HCT116 (cell line): ENCODE data around the gene ARRDC4. TPM values are rescaled to one million over a fixed set of nuclear protein-coding genes. Genes with fewer than 3 reads are reported as not detected.

ENCODE experiments used
- ATAC-seq: fragments of 200-7000 bp; cut with Tn5 transposase; 2 replicates; pipeline ENCODE4 v1.9.1; 2020; ENCODE audit warnings: mild to moderate bottlenecking, moderate library complexity
- BruUV-seq: library from RNA; stranded (reverse); fragments of 400-500 nt; replicated peaks from 2 replicates; lab custom pipeline; 2021; lab: Mats Ljungman, UMichigan
- CTCF ChIA-PET: fragments of 300-600 bp; sonication (Branson Sonifier 250); formaldehyde crosslinking; loops from one replicate; lab custom pipeline; 2021; ENCODE audit warnings: antibody characterized with exemption; lab: Charles Lee
- POLR2A ChIA-PET: fragments of 300-600, 350-600 bp; sonication (Branson Sonifier 250); formaldehyde crosslinking; loops from one replicate; lab custom pipeline; 2021; ENCODE audit warnings: antibody characterized with exemption; lab: Charles Lee
- RAD21 ChIA-PET, 2 experiments: fragments of 300-600 bp; sonication (Branson Sonifier 250); formaldehyde crosslinking; loops; one replicate each; lab custom pipeline; 2023; ENCODE audit warnings: low total read pairs in 2 of 2; ENCODE audit not compliant: uncharacterized antibody in 2 of 2, unreplicated experiment in 2 of 2, low non-redundant PET in 1 of 2; lab: Charles Lee
- DNase-seq: peaks from one replicate; pipeline ENCODE4 v3.0.0-alpha.2; 2010; ENCODE audit warnings: low read depth, low spot score
- H2AFZ ChIP-seq: fragments of 200-600 bp; shearing (Covaris generic), sonication (generic); 2 replicates; pipeline ENCODE4 v1.6.1; 2017; ENCODE audit warnings: low read depth, mixed run types, mixed read lengths, antibody characterized with exemption, low read length; ENCODE audit not compliant: poor library complexity, severe bottlenecking
- H3K27ac ChIP-seq: 2 replicates; pipeline ENCODE4 v1.5.1; 2012; ENCODE audit warnings: low read depth, low read length
- H3K27me3 ChIP-seq: fragments of 200-600 bp; sonication (generic); 2 replicates; pipeline ENCODE4 v1.6.1; 2016; ENCODE audit warnings: mixed run types, low read length, mixed read lengths; ENCODE audit not compliant: insufficient read depth
- H3K36me3 ChIP-seq, 2 experiments: fragments of 200-500 bp in 1 of 2; fragments of 200-600 bp in 1 of 2; sonication (Bioruptor generic) in 1 of 2; sonication (generic) in 1 of 2; 2 replicates each; pipeline versions ENCODE4 v1.5.1 to v1.6.1; 2014 to 2016; ENCODE audit warnings: low read length in 2 of 2, inconsistent platforms in 1 of 2, mixed read lengths in 1 of 2, mixed run types in 1 of 2; ENCODE audit not compliant: insufficient read depth in 2 of 2, control insufficient read depth in 1 of 2
- H3K4me1 ChIP-seq, 2 experiments: fragments of 200-600 bp in 1 of 2; sonication (generic) in 1 of 2; 2 replicates each; pipeline versions ENCODE4 v1.5.1 to v1.6.1; 2012 to 2017; ENCODE audit warnings: low read length in 2 of 2, inconsistent platforms in 1 of 2, mild to moderate bottlenecking in 1 of 2, mixed read lengths in 1 of 2, mixed run types in 1 of 2, moderate library complexity in 1 of 2; ENCODE audit not compliant: insufficient read depth in 2 of 2, control insufficient read depth in 1 of 2
- H3K4me2 ChIP-seq: fragments of 200-600 bp; sonication (generic); 2 replicates; pipeline ENCODE4 v1.6.1; 2017; ENCODE audit warnings: mixed run types, low read length, mixed read lengths
- H3K4me3 ChIP-seq, 2 experiments: fragments of 200-600 bp in 1 of 2; sonication (generic) in 1 of 2; replicated peaks in 1 of 2; 2 replicates each; pipeline ENCODE4 v1.5.1; 2011 to 2016; ENCODE audit warnings: low read length in 2 of 2, control low read depth in 1 of 2, low read depth in 1 of 2, mild to moderate bottlenecking in 1 of 2, mixed read lengths in 1 of 2, mixed run types in 1 of 2
- H3K79me2 ChIP-seq: fragments of 200-600 bp; sonication (generic); 2 replicates; pipeline ENCODE4 v1.6.1; 2017; ENCODE audit warnings: mild to moderate bottlenecking, mixed run types, low read length, moderate library complexity, mixed read lengths; ENCODE audit not compliant: insufficient read depth
- H3K9ac ChIP-seq: fragments of 200-600 bp; sonication (generic); 2 replicates; pipeline ENCODE4 v1.6.1; 2016; ENCODE audit warnings: low read length, mixed read lengths
- H3K9me2 ChIP-seq: fragments of 200-600 bp; sonication (generic), shearing (Covaris generic); 2 replicates; pipeline ENCODE4 v1.6.1; 2017; ENCODE audit warnings: mixed run types, mild to moderate bottlenecking, moderate library complexity; ENCODE audit not compliant: insufficient read depth
- H3K9me3 ChIP-seq, 2 experiments: fragments of 200-500 bp in 1 of 2; fragments of 200-600 bp in 1 of 2; sonication (Bioruptor generic) in 1 of 2; sonication (generic) in 1 of 2; 2 replicates each; pipeline ENCODE4 v1.6.1; 2014 to 2017; ENCODE audit warnings: low read length in 2 of 2, mixed read lengths in 2 of 2, inconsistent platforms in 1 of 2, low read depth in 1 of 2, mild to moderate bottlenecking in 1 of 2, mixed run types in 1 of 2, moderate library complexity in 1 of 2; ENCODE audit not compliant: control insufficient read depth in 1 of 2, insufficient read depth in 1 of 2
- H4K20me1 ChIP-seq: fragments of 200-600 bp; sonication (generic), shearing (Covaris generic); 2 replicates; pipeline ENCODE4 v1.6.1; 2017; ENCODE audit warnings: mixed run types, mild to moderate bottlenecking, moderate library complexity; ENCODE audit not compliant: insufficient read depth
- CBX3 ChIP-seq: IDR thresholded peaks from 2 replicates; pipeline ENCODE4 v1.6.1; 2012; ENCODE audit warnings: low read depth
- EGR1 ChIP-seq: IDR thresholded peaks from 2 replicates; pipeline ENCODE4 v1.6.1; 2012; ENCODE audit warnings: low read depth
- ELF1 ChIP-seq: IDR thresholded peaks from 2 replicates; pipeline ENCODE4 v1.6.1; 2012; ENCODE audit warnings: low read depth, borderline replicate concordance
- EZH2 ChIP-seq: fragments of 200-600 bp; sonication (generic); IDR thresholded peaks from 2 replicates; pipeline ENCODE4 v1.6.1; 2017; ENCODE audit warnings: antibody characterized with exemption, mixed run types
- EZH2phosphoT487 ChIP-seq: fragments of 200-600 bp; IDR thresholded peaks from 2 replicates; pipeline ENCODE4 v1.6.1; 2018; ENCODE audit warnings: antibody characterized with exemption, borderline replicate concordance
- FOSL1 ChIP-seq: IDR thresholded peaks from 2 replicates; pipeline ENCODE4 v1.6.1; 2012; ENCODE audit warnings: low read depth
- JUND ChIP-seq: IDR thresholded peaks from 2 replicates; pipeline ENCODE4 v1.6.1; 2012
- MAX ChIP-seq: IDR thresholded peaks from 2 replicates; pipeline ENCODE4 v1.6.1; 2012
- POLR2A ChIP-seq: IDR thresholded peaks from 2 replicates; pipeline ENCODE4 v1.7.0; 2011; ENCODE audit warnings: borderline replicate concordance; ENCODE audit not compliant: insufficient read depth, insufficient read length; ENCODE audit errors: extremely low read depth
- POLR2AphosphoS5 ChIP-seq: IDR thresholded peaks from 2 replicates; pipeline ENCODE4 v1.6.1; 2011; ENCODE audit warnings: mild to moderate bottlenecking, low read depth, low read length, moderate library complexity
- RAD21 ChIP-seq: IDR thresholded peaks from 2 replicates; pipeline ENCODE4 v1.6.1; 2012; ENCODE audit warnings: low read depth, mild to moderate bottlenecking
- SIN3A ChIP-seq: IDR thresholded peaks from 2 replicates; pipeline ENCODE4 v1.6.1; 2012; ENCODE audit warnings: low read depth
- SP1 ChIP-seq: IDR thresholded peaks from 2 replicates; pipeline ENCODE4 v1.6.1; 2012; ENCODE audit warnings: low read depth
- SRF ChIP-seq: IDR thresholded peaks from 2 replicates; pipeline ENCODE4 v1.6.1; 2012; ENCODE audit warnings: low read depth
- YY1 ChIP-seq: IDR thresholded peaks from 2 replicates; pipeline ENCODE4 v1.6.1; 2011; ENCODE audit warnings: low read length, low read depth, moderate library complexity, mild to moderate bottlenecking; ENCODE audit not compliant: insufficient replicate concordance; ENCODE audit errors: extremely low read depth
- ZBTB33 ChIP-seq: IDR thresholded peaks from 2 replicates; pipeline ENCODE4 v1.6.1; 2011; ENCODE audit warnings: mild to moderate bottlenecking, low read length, moderate library complexity; ENCODE audit not compliant: insufficient replicate concordance; ENCODE audit errors: extremely low read depth
- ZFX ChIP-seq: fragments of 450-650 bp; IDR thresholded peaks from 2 replicates; pipeline ENCODE4 v1.6.1; 2017
- ZNF274 ChIP-seq: fragments of 200-500 bp; sonication (Bioruptor generic); IDR thresholded peaks from 2 replicates; pipeline ENCODE4 v1.6.1; 2014; ENCODE audit warnings: mild to moderate bottlenecking, low read depth, low read length, inconsistent platforms
- intact Hi-C: fragments of 100-400 bp; cut with micrococcal nuclease; formaldehyde crosslinking; loops from 2 replicates; pipeline ENCODE4 v1.10.0; 2022
- total RNA-seq: library from RNA; stranded (reverse); gene quantifications from one replicate; pipeline ENCODE4 v1.2.1, GENCODE V29; 2021; ENCODE audit not compliant: unreplicated experiment
- TF ChIP-seq, protein P1 (sequence below): IDR thresholded peaks from 2 replicates; pipeline ENCODE4 v1.6.1; 2012

ARRDC4 gene
- total RNA-seq, 1 experiment from 2014 or later = 19.6 TPM

DNA sequence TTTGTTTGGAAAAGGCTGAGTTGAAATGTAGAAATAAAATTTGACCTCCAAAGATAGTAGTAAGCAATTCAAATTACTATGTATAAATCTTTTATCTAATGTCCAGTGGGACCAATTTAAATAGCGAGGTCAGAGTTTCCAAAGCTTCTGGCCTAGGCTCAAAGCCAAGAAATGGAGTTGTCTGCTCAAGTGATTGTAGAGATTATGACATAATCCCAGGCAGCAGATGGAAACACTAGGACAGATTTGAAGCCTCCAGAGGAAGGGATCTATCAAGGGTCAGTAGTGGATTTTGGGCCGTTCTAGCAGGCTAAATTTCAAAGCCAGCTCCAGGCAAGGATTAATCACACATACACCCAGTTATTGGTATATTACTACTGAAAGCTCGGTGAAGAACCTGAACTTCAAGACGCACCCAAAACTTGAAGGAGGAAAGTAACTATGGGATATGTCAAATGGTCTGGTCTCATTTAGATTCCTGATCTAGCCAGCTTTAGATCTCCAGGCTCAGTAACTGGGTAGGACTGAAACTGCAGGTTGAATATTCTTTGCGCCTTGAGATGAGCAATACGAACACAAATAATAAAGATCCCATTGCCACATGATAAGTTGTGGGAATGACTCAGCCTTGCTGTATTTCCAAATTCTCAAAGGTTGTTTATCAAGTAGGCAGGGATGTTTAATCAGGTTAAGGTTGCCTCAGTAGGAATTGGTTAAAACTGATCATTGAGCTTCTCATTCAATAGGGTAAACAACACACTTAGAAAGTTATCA lies 30.9 kb upstream of the ARRDC4 start:
- Histone ChIP-seq H4K20me1 (no peaks in the 10 kb centered on the region; the same call in 1 of the 2 replicates), H3K4me3 (no peak overlapping the region), H3K27me3 (no peaks in the 10 kb centered on the region), H3K9ac (no peak overlapping the region), H3K4me2 (no peak overlapping the region), H3K79me2 (no peaks in the 10 kb centered on the region), H3K27ac (no peak overlapping the region), H3K9me2 (no peaks in the 10 kb centered on the region; the same call in 1 of the 2 replicates), H3K36me3 (no peaks in the 10 kb centered on the region), H3K9me3 (no peaks in the 10 kb centered on the region), H3K4me1 (no peaks in the 10 kb centered on the region), H2AFZ (no peak overlapping the region)
- TF ChIP-seq, protein P1, sequence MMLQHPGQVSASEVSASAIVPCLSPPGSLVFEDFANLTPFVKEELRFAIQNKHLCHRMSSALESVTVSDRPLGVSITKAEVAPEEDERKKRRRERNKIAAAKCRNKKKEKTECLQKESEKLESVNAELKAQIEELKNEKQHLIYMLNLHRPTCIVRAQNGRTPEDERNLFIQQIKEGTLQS = no peak
- TF ChIP-seq POLR2AphosphoS5 (no peak), JUND (no peak), FOSL1 (no peak), SRF (no peak), RAD21 (no peak), MAX (no peak), SIN3A (no peak), YY1 (no peak), SP1 (no peak)
- ATAC-seq (no peak), DNase-seq (no peak)
- ChIA-PET POLR2A (no interaction called here), CTCF (no interaction called here), RAD21 (no interaction called here)
- intact Hi-C loops = no loop called here
- BruUV-seq = no TSS peak

GRCh38 chr15:97930230-97930629 lies 30.3 kb upstream of the ARRDC4 start:
- POLR2A ChIA-PET = no interaction called here
- no peaks in the 10 kb centered on the region for H3K79me2 ChIP-seq

More at GRCh38 chr15:97930230-97930629, 30.3 kb upstream of the ARRDC4 start:
- BruUV-seq = no TSS peak
- no peaks in the 10 kb centered on the region for H3K36me3 ChIP-seq
- H2AFZ ChIP-seq = no peak overlapping the region
- ChIA-PET RAD21 (no interaction called here), CTCF (no interaction called here)
- no peak overlapping the region for H3K4me2 ChIP-seq
- ATAC-seq = no peak
- no peak overlapping the region for H3K9ac ChIP-seq
- H3K9me3 ChIP-seq = no peaks in the 10 kb centered on the region
- H3K4me1 ChIP-seq = no peaks in the 10 kb centered on the region
- no peak for DNase-seq
- intact Hi-C loops = no loop called here
- H4K20me1 ChIP-seq = no peaks in the 10 kb centered on the region; the same call in 1 of the 2 replicates
- H3K4me3 ChIP-seq = no peak overlapping the region
- no peaks in the 10 kb centered on the region for H3K27me3 ChIP-seq
- H3K27ac ChIP-seq = no peak overlapping the region
- TF ChIP-seq CBX3 (no peak), SIN3A (no peak), ZFX (no peak), ZBTB33 (no peak), EZH2phosphoT487 (no peak), ELF1 (no peak), EGR1 (no peak), POLR2A (no peak), ZNF274 (no peak), EZH2 (no peak), POLR2AphosphoS5 (no peak), SP1 (no peak)
- H3K9me2 ChIP-seq = no peaks in the 10 kb centered on the region; the same call in 1 of the 2 replicates
